Fibroblast of skin of right quadriceps (primary cell): ENCODE data around the gene TFAM.
"Not testable (repeated sequence)": the region's sequence is repeated elsewhere in the genome, so short reads cannot be mapped to it uniquely, and the experiment has no call there.

Source experiments
- DNase-seq: peaks from one replicate; pipeline ENCODE4 v3.0.0-alpha.2; 2013

The TFAM gene

GRCh38 chr10:58373442-58373827 is 11.8 kb upstream of the TFAM start:
- DNase-seq: no peak

GRCh38 chr10:58382489-58382995 is 2.7 kb upstream of the TFAM start:
- DNase-seq: no peak

- DNase-seq: no peak
Measured at GRCh38 chr10:58384095-58384494, 1.1 kb upstream of the TFAM start.

DNA sequence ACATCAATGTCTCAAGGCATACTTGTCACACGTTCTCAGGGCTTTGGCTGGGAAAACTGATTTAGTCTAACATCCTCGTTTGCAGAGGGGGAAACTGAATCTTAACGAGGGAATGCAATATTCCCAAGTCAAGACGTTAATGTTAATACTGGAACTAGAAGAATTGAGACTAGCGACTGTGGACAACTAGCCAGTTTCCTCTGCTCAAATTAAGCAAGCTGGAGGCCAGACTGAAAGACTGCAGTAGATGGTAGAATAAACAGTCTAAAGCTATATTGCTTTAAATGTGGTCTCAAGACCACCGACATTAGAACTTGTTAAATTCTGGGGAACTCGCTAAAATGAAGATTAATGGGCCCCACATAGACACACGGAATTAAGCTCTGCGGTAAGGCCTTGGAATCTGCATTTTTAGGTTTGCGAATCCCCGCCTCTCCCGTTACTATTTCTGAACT is 639 bp upstream of the TFAM start:
- DNase-seq: no peak

DNA sequence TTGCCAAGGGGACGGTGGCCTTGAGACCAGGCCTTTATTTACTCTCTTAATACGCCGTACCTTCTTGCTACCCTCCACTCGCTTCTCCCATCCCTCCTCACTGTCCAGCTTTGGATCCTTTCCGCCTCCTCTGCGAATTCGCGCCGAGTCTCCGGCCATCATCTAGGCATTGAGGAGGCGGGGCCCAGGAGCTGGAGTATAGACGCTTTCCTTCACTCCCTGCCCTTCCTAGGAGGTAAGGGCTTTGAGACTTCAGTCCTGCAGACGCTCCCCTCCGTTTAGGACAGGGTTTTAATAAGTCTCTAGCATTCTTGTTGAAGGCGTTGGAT is 538 bp downstream of the TFAM start:
- peak; percentile 21 for DNase-seq

DNA sequence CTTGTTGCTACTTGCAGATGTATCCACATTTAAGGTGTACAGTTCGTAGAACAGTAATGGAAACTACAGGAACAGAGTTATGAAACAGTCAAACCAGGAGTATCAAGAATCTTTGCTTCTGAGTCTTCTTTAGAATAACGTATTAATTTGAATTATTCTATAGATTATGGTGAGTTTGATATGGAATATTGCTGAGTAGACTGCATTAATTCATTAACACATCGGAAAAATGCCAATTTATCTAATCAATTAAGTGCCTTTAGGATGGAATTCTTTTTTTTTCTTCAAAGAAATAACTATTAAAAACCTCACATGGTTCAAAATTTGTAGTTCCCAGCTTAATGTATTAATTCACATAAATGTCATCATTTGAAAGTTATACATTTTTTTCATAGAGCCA is 3.8 kb downstream of the TFAM start:
- no peak for DNase-seq

- DNase-seq: no peak
Measured at GRCh38 chr10:58393317-58393716, 8.1 kb downstream of the TFAM start.

GRCh38 chr10:58394471-58394870 is 9.3 kb downstream of the TFAM start:
- DNase-seq: no peak

DNA sequence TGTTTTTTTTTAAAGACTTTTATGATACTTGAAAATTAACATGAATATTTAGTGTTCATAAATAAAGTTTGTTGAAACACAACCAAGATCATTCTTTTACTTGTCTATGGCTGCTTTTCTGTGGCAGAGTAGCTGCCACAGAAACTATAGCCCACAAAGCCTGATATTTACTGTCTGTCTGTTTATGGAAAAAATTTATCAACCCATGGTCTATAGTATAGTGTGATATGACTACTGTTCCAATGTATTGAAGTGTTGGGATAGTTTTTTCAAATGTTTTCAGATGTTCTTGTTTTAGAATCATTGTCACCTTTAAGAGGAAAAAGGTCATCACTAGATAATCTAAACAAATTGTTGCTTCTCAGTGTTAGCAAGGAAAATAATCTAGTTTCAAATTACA is 10.8 kb downstream of the TFAM start:
- no peak for DNase-seq

- DNase-seq: no peak
Measured at GRCh38 chr10:58397830-58398229, 12.6 kb downstream of the TFAM start.

DNA sequence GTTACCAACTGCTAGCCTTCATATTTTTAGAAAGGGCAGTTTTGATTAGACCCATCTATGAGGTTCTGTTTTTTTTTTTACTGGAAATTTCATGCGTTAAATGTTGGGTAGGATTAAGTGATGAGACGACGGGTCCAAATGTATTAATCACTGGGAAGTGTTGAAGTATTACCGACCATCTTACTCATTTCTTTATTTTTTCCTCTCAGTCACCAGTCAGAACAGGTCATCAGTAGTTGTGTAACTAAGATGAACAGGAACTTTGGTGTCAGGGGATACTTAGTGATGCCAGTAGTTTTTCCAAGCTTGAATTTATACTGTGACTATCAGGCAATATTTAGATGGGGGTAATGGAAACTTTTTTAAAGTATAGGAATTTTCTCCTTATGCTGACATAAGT is 14.2 kb downstream of the TFAM start:
- DNase-seq: peak; percentile 46

- peak; percentile 33 for DNase-seq
Measured at GRCh38 chr10:58400609-58401008, 15.4 kb downstream of the TFAM start.

DNA sequence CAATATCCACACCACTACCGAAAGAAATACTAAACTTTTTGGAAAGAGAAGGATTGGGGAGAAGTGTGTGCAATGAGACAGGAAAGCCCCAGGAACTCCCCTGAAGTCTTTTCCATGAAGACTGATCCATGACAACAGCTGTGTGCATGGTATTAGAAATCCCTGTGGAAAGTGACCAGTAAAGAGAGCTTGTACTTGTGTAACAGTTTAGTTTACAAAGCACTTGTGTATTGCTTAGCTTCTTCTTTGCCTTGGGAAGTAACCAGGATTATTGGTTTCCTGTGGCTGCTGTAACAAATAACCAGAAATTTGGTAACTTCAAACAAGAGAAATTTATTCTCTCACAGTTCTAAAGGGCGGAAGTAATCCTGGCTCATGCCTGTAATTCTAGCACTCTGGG is 18.8 kb downstream of the TFAM start:
- no peak for DNase-seq

GRCh38 chr10:58409956-58410610 is 24.9 kb downstream of the TFAM start:
- DNase-seq: no peak

DNA sequence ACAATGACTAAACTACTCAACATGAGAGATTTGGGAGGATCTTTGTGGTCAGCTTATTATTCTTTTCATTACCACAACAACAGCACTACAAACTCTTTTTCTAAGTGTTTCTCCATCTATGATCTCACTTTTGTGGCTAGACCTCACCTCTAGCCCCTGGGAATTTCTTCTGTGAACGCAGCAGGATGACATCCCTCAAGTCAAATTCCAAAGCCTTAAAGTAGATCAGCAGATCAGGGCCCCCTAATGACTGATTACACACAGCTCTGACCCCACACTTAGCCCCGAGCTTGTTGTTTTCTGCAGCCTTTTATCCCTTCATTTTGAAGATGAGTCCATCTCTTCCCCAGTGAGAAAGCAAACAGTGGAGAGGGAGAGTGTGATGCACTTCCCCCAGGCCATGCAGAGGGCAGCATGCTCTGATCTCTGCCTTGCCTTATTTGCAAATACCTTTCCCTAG is 27.3 kb downstream of the TFAM start:
- peak; percentile 86 for DNase-seq

- DNase-seq: peak; percentile 81
Measured at GRCh38 chr10:58414270-58415041, 29.2 kb downstream of the TFAM start.

DNA sequence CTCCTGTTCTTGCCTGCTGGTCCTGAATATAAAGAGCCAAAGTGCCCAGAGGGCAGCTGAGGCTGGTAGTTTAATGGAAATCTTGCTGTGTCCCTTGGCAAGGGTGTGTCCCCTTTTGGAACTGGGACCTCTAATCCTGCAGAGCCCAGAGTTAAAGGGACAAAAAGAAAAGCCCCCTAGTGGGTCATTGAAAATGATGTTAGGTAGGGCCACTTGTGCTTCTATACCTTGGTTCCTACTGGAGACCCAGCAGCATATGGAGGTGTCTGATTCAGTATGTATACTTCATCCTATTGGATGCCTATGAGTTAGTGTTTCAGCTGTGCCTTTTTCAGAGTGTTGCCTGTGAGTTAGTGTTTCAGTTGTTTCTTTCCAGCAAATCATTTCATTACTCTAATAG is 30.5 kb downstream of the TFAM start:
- no peak for DNase-seq

GRCh38 chr10:58417902-58418301 is 32.7 kb downstream of the TFAM start:
- not testable (repeated sequence) for DNase-seq

GRCh38 chr10:58424176-58424575 is 39.0 kb downstream of the TFAM start:
- DNase-seq: peak; percentile 70

DNA sequence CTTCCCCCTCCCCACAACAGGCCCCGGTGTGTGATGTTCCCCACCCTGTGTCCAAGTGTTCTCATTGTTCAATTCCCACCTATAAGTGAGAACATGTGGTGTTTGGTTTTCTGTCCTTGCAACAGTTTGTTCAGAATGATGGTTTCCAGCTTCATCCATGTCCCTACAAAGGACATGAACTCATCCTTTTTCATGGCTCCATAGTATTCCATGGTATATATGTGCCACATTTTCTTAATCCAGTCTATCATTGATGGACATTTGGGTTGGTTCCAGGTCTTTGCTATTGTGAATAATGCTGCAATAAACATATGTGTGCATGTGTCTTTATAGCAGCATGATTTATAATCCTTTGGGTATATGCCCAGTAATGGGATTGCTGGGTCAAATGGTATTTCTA is 43.2 kb downstream of the TFAM start:
- DNase-seq: not testable (repeated sequence)

GRCh38 chr10:58431903-58432302 is 46.7 kb downstream of the TFAM start:
- DNase-seq: no peak

DNA sequence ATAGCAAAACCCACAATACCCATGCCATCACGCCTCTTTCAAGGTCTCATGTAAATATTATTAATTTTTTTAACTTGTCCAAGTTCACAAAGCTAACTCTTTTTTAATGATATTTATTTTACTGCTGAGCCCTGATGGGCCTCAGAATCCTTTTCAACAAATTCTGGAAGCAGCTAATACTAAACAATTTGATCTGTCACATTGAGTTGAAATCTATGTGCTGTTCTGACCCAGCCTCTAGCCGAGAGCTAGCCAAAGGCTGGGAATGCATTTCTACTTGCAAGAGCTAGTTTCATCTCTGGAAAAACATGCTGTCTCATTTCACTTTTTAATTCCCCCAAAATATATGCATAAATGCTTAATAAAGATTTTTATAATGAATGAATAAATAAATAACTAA is 47.9 kb downstream of the TFAM start:
- DNase-seq: no peak

DNA sequence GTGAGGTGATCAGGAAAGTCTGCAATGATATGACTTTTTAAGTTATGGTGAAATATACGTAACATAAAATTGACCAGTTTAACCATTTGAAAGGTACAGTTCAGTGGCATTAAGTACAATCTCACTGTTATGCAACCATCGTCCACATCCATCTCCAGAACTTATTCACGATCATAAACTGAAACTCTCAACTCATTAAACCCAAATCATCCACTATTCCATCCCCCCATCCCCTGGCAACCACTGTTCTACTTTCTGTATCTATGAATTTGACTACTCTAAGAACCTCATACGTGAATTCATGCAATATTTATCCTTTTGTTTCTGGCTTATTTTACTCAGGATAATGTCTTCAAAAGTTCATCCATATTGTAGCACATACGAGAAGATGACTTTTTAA is 48.4 kb downstream of the TFAM start:
- no peak for DNase-seq

DNA sequence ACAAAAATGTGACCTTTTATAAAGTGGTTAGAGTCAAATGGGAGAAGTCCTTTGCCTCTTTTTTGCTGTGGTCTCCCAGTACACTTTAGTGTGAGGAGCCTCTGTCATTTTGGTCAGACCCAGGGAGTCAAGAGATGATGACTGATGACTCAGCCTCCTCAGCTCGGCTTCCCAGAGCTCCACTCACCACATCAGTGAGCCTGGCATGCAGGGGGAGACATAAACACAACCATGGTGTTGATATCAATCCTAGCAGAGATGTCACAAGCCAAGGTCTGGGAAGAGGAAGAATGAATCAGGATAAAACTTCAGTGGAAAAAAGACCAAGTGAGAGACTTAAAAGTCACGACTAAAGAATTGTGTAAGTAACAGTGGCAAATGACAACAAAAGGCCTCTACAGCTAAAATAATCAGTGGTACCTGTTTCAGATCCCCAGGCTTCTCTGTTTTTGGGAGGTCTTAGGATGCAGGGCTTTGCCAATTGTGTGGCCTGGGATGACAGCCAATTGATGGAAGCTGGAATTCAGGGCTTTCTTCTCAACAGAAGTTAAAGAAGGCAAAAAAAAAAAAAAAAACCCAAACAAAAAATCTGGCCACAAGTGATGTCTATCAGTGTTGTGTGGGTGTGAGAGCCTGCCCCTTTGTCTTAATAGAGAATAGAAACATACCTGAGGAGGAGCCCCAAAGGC is 50.2 kb downstream of the TFAM start:
- peak; percentile 99 for DNase-seq
